LNCaP clone FGC (cell line): ENCODE measurements around the gene TXNRD3.

Experiments
- DNase-seq: peaks from one replicate; pipeline ENCODE4 v3.0.0-alpha.2; 2011; ENCODE audit warnings: low read depth
- H3K4me3 ChIP-seq: 2 replicates; pipeline ENCODE4 v1.5.1; 2011; ENCODE audit warnings: mild to moderate bottlenecking, low read depth, low read length, control low read depth
- CTCF ChIP-seq: IDR thresholded peaks from 2 replicates; pipeline ENCODE4 v1.5.1; 2012; ENCODE audit warnings: mild to moderate bottlenecking; ENCODE audit not compliant: control insufficient read depth, insufficient read depth; ENCODE audit errors: extremely low read depth

TXNRD3 gene

GRCh38 chr3:126658584-126658983, 3.7 kb upstream of the TXNRD3 start:
- no peak overlapping the region for H3K4me3 ChIP-seq
- TF ChIP-seq CTCF: no peak
- DNase-seq: no peak

GRCh38 chr3:126657901-126658300, 3.0 kb upstream of the TXNRD3 start:
- H3K4me3 ChIP-seq: no peak overlapping the region
- DNase-seq: no peak
- TF ChIP-seq CTCF: no peak

- H3K4me3 ChIP-seq: no peak overlapping the region
- no peak for TF ChIP-seq CTCF
- DNase-seq: no peak
Observed at GRCh38 chr3:126656371-126657134, 1.6 kb upstream of the TXNRD3 start.

- no peak for DNase-seq
- H3K4me3 ChIP-seq: no peak overlapping the region
- TF ChIP-seq CTCF: no peak
Observed at GRCh38 chr3:126655887-126656286, 963 bp upstream of the TXNRD3 start.

GRCh38 chr3:126649556-126650092, 5.3 kb downstream of the TXNRD3 start:
- TF ChIP-seq CTCF: no peak
- no peak for DNase-seq
- no peak overlapping the region for H3K4me3 ChIP-seq

GRCh38 chr3:126646674-126647073, 8.2 kb downstream of the TXNRD3 start:
- TF ChIP-seq CTCF: no peak
- DNase-seq: no peak
- H3K4me3 ChIP-seq: no peak overlapping the region

- H3K4me3 ChIP-seq: no peak overlapping the region
- no peak for TF ChIP-seq CTCF
- no peak for DNase-seq
Observed at GRCh38 chr3:126644615-126645014, 10.3 kb downstream of the TXNRD3 start.
